GM19025 (cell line): Measurements from ENCODE around the gene EVX2.

Experiments
- ATAC-seq: cut with Tn5 transposase; IDR thresholded peaks from one replicate; pipeline ENCODE4 v1.9.1; 2021; ENCODE audit warnings: mild to moderate bottlenecking, low read depth, moderate library complexity; ENCODE audit not compliant: unreplicated experiment

EVX2 gene

DNA sequence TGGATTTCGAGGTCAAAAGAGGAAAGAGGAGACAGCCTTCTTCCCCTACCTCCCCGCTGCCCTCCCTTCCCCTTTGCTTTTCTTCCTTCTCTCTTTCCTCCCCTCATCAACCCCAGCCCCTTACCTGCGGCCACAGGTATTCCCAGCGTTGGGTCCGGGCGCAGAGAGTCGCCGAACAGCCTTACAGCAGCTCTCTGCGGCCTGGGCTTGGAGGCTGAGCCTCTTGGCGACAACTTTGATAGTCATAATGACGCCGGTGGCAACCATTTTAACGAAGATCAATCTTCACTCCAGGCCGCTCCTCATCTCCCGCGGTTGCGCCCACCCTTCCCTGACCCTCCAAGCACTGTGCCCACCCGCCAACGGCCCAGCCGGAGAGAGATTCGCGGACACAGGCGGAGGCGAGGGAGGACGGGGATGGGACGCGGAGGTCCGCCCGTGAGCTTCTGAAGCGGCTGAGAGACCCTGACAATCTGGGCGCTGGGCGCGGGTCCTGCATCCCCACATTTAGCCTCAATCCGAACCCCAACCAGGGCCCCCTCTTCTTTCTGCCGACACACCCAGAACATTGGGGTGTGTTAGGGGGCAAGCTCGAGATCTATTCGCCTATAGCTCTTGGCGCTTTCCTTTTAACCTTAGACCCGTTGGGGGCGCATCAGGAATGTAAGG lies 1.5 kb upstream of the EVX2 start:
- no peak for ATAC-seq

DNA sequence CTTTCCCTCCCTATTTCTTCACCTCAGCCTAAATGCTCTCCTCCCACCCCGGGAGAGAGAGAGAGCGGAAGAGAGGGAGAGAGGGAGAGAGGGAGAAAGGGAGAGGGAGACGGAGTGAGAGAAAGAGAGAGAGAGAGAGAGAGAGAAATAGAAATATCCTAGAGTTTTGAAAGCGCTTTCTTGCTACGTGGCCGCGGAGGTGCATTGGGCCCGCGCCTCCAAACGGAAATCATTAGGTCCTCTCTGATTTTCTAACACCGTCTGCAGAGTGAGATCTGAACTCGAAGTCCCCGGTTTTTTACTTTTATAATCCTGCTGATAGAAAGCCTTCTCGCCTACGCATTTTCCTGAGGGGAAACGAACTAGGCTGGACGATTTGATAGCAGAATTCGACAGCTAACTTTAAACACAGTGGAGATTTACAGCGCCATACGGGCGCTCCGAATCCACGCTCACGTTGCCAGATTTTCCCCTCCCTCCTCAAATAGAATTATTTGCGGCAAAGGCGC lies 903 bp upstream of the EVX2 start:
- ATAC-seq = no peak

DNA sequence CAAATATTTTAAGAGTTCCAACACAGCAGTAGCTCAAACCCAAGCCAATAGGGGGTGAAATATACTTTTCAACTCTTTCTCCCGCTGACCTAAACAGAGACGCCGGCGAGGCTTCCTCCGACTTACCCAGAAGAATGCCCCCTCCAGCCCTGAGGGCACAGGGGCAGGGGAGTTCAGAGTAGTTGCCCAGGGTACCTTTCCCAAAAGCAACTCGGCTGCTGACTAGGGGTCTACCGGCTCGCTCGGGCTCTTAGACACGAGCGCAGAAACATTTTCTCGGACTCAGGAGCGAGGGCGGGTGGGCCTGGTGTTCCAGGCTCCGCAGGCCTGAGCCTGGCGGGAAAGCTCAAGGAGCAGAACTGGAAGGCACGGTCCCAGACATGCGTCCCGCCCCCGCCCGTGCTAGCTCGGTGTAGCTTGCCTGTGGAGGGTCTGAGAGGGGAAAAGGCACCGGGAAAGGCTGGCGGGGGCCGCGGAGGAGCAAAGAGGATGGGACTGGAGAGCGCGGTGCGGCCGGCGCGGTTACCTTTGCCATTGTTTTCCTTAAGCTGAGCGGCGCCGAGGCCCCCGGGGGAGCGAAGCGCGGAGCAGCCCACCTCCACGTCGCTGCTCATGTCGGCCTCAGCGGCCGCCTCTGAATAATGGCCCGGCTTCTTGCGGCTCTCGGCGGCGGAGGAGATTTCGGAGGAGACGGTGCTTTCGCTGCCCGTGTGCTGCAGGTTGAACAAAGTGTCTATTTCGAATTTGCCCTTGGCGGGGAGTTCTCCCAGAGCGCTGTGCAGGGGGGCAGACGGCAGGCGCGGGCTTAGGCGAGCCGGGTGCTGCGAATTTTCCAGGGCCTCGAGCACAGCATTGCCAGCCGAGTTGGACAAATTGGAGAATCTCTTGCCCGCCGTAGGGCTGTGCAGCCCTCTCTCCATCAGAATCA lies 674 bp downstream of the EVX2 start:
- ATAC-seq = no peak

DNA sequence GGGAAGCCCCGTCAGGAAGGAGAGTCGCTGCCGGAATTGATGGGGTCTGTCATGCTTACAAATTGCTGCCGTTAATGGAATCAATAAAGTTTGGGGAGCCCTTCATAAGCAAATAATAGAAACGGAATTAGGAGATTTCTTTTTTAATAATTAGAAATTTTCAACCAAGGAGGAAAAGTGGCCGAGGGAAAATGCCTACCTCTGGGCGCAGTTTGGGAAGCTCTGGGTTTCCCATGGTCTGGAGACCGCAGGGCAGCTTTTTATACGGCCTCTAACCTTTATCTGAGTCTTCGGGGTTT lies 1.3 kb downstream of the EVX2 start:
- no peak for ATAC-seq

DNA sequence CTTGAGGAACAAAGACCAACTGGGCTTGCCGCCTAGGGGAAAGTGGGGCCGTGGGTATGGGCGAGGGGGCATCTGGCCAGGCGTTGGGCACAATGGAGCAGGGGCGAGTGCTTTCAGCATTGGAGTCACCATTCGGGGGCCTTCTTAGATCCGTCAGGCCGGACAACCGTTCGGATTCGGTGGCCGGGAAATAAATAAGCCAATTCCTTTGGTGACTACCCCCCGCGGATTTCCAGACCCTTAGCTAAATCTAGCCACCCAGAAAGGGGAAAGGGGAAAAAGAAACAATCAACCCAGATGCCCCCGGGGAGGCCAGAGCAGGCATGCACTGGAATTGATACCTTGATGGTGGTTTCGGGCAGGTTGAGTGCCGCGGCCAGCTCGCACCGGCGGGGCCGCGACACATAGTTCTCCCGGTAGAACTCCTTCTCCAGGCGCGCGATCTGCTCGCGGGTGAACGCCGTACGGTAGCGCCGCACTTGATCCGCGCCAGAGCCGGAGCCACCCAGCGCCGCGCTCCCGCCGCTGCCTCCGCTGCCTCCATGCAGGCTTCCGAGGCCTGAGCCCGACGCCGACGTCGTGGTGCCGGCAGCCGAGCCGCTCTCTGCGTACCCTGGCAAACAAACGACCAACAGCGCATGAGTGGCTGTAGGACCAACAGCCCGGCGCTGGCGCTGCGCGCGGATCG lies 1.8 kb downstream of the EVX2 start:
- ATAC-seq = no peak

DNA sequence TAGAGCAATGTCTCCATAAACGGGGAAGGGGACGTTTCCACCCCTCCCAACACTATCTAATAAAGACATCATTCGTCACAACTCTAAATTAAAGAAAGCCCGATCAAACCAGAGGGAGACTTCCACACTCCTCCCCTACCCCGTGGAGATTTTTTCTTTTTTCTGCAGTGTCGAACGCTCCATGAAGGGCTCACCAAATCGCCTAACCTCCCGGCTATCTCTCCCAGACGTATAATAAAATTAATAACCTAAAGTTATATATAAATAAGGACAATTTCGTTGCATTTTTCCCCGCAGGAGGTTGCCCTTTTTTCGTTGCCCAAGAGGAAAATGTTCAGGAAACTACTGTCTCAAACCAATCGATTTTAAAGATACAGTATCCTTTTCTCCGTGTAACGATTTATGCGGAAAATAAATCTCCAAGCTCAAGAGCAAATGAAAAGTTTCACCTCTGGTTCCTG lies 2.4 kb downstream of the EVX2 start:
- no peak for ATAC-seq

DNA sequence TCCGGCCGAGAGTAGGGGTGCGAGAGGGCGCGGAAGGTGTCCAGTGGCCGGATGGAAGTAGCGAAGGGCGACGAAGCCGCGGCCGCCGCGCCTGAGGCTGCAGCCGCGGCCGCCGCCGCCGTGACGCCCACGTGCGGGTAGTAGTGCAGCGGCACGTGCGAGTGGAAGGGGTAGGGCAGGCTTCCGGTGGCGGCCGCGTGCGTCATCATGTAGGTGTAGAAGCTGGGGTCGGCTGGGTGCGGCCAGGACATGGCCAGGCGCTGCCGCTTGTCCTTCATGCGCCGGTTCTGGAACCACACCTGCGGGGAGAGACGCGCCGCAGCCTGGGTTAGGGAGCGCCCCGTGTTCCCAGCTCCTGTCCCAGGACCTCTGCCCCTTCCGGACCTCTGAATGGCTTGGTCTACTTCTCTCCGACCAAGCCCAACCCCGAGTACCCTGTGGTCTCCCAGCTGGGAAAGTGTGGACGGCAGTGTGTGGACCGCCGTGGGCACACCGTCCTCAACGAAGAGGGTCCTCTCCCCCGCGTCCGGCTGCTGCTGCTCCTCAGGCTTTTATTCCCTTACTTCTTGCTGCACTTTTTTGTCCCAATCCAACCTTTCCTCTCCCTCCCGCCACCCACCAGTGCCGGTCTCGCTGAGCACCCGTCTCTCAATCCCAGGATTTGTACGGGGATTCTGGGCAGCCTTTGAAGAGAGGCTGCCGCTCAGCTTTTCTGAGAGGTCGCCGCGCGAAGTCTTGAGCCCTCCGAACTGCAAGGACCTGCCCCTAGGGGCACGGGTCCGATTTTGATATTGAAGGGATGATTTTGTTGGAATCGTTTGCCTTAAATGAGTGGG lies 3.0 kb downstream of the EVX2 start:
- ATAC-seq = no peak

DNA sequence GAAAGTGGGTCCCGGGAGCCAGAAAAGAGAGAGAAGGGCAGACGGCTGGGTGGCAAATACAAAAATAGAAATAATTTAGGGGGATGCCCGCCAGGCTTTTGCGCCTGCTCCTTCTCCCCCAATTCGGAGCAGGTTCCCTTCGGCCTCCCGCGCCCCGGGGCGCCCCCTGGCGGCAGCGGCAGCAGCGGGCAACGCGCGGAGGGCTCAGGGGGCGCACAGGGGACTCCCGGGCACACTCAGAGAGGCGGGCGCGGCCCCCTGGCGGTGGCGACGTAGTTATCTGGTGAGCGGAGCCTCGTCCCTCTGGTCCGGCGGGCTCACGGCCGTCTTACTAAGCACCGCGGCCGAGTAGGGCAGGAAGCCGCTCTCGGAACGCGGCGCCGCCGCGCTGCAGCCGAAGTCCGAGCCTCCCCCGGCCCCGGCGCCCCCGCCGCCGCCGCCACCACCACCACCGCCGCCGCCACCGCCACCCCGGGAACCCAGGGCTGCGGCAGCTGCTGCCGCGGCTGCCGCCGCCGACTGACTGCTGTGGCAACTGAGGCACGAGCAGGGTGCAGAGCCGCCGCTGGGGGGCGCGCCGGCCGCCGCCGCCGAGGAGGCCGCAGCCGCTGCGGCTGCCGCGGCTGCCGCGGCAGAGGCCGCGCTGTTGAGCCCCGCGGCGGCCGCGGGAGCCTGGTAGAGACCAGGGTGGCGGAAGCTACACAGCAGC lies 3.8 kb downstream of the EVX2 start:
- no peak for ATAC-seq

DNA sequence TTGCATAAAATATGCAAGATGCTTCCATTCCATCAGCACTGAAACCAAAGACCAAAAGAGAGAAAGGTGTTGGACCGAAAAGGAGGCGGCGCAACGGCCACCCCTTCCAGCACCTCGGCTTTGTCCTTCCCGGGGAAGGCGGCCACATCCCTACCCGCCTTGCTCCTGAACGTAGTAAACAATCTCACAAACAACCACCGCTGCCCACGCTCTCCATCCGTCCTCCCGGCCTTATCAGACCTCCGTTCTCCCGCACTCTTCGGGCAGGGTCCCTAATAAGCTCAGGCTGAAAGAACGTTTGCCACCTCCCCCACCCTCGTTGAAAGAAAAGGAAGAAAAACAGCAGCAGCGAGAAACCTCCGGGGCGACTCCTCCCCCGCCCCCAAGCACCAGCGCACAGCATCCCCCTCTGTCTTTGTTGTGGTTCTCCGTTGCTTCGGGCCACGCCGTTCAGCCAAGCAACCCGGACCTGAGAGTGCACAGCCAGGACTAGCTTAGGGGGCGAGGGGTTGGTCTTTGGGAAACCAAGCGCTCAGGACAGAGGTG lies 4.4 kb downstream of the EVX2 start:
- ATAC-seq = no peak

DNA sequence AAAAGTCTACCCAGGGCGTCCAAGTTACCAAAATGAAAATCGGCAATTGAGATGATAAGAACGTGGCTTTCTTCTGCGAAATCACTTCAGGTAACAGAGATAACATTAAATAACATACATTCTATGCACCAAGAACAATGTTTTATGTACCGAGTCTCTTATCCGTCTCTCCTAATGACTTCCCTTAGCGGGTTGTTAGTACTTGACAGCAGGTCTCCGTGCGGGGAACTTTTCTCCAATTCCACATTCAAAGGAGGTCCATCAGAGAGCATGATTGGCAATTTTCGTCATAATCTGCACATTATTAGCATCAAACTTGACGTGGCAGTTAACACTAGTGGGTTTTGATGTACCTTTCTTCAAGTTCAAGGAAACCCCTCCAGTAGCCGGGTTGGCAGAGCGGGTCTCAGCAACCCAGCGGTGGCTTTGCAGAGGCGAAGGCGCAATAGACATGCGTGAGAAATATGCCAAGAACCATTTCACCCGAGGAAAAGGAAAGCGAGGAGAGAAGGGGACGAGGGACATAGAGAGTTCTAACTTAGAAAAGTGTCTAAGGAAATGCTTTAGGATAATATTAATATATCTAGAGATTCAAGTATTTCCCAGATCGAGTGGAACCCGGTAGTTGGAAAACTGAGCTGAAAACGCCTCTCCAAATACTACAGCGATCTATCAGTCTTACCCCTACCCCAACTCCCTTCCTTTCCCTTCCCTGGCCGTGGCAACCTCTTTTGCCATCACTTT lies 5.0 kb downstream of the EVX2 start:
- no peak for ATAC-seq

DNA sequence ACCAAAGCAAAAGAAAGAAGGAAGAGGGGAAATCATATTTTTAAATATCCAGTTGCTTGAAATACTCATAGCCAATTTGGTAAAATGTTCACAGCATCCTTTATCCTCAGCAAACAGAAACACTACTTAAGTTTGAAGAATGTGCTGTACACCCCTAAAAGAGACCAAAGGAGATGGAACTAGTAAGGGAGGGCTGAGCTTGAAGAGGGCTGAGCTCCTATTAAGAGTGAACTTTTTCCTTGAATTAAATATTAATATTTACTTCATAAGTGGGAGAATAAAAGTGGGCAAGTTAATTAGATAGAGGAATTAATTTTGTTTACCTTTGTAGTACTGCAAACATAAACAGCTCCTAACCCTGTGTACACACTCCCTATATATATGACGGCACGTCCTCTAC lies 7.0 kb downstream of the EVX2 start:
- no peak for ATAC-seq

DNA sequence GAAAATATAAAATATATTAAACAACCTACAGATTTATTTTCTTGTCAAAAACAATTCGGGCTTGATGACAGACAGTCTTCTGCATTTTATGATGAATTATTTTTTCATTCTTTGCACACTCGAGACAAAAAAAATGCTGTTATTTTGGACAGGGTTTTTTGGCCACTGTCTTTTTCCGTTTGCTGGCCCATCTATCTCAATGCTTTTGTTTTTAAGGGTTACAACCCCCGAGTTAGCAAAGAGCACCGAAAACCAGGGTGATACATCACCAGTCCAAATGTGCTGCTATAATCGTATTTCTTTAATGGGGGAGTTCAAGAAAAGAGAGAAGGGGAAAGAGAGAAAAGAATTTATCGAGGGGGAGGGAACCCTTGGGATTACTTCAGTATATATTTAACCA lies 7.7 kb downstream of the EVX2 start:
- no peak for ATAC-seq

DNA sequence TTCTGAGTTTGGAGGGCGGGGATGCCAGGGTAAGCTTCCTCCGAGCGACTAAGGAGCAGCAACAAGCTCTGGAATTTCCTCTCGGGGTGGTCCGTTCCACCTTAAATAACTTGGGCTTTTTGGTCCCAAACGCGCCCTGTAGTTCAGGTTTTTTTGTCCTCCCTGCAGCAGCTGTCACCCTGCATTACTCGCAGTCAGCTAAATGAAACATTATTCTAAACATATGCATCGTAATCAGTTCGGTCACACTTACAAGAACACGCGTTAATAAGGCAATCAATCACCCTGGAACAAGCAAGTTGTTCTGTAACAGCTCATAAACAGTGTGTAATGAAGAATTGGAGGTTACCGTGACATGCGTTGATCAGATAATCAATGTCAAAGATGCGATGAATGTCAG lies 8.3 kb downstream of the EVX2 start:
- no peak for ATAC-seq

DNA sequence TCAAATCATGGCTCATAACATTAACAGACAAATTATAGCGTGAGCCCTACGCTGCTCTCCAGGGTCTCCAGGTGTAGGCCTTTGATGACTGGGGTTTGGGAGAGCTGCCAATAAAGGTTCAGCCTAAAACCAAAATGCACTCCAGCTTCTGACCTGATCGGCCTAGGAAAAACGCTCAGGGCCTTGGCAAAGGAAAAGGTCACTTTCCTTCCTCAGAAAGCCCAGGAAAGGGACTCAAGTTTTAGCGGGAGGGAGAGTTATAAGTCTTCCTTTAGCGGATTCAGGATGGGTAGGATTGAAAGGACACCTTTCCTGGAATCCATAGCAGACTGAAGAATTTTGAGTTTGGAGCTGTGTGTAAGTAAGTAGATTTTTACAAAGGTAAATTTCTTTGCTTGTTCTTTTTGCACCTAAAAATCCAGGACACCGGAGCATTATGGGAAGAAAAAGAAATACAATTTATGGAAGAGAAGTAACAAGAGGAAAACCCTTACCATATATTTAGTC lies 8.8 kb downstream of the EVX2 start:
- ATAC-seq = no peak

DNA sequence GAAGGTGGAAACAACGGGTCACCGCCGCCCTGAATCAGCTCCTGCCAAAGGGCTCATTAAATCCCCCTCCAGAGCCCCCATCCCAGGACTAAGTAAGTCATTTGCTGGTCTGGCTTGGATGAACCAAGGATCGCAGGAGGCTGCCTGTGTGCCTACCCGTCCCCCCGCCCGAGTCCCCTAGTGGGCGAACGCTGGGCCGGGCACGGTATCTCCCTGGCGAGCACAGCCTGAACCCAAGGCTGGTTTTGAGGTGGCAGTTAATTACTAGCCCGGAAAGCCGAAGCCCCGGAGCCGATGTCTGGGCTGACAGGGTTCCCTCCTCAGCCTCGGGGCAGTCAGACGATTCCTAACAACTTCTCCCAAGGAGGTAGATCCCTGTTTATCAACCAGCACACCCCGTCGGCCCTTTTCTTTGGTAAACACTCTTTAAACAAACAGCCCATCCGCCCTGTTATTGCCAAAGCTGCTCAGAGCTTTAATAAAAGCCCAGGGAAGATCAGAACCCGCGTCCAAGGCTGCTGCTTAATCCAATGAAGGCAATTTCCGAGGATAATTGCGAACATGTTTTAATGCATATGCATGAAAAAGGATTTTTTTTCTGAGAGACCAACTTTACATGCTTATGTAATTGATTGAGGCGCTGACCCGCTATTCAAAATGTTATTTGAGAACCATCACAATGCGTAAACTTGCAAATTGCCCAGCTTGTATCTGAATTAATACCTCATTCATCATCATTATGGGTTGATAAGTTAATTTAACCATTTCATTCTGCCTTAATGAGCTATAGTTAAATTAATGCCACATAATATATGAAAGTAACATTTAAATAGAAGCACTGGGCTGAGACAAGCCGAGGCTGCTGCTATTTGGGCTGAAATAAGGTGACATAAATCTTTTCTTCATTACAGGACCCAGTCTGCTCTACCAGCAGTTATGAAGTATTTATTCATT lies 10.5 kb downstream of the EVX2 start:
- ATAC-seq = no peak

DNA sequence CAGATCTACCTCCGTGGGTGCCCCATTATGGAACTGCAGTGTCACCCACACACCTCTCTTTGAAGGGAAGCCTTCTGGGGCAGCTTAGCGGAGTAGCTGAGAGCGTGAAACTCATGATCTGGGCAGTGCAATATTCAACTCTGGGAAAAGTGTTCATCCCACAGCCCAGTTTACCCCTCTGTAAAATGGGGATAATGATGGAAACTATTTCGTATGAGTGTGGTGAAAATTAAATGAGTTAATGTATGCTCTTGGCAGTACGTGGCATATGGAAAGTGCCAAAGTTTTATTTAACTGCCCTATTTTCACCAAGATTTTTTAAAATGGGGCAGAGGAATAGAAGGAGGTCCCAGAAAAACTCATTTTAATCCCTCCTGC lies 11.5 kb downstream of the EVX2 start:
- ATAC-seq = no peak
